GOT3 (cell line): Measurements from ENCODE around the gene TRIM17.

Experiments used
- DNase-seq: peaks from one replicate; lab custom pipeline; 2025; ENCODE audit warnings: mixed read lengths; lab: John Stamatoyannopoulos, UW

Gene TRIM17

GRCh38 chr1:228400692-228401454, 15.8 kb downstream of the TRIM17 start:
- no peak for DNase-seq

- DNase-seq, result no peak
Measured at GRCh38 chr1:228400237-228400651, 16.4 kb downstream of the TRIM17 start.

- DNase-seq, result no peak
Measured at GRCh38 chr1:228399531-228400236, 17.0 kb downstream of the TRIM17 start.

GRCh38 chr1:228398741-228399461, 17.8 kb downstream of the TRIM17 start:
- DNase-seq, result no peak

GRCh38 chr1:228397966-228398365, 18.7 kb downstream of the TRIM17 start:
- DNase-seq, result no peak

GRCh38 chr1:228396770-228397662, 19.6 kb downstream of the TRIM17 start:
- no peak for DNase-seq

- DNase-seq, result no peak
Measured at GRCh38 chr1:228394571-228395394, 21.9 kb downstream of the TRIM17 start.

GRCh38 chr1:228393811-228394570, 22.7 kb downstream of the TRIM17 start:
- DNase-seq, result no peak

GRCh38 chr1:228393268-228393701, 23.4 kb downstream of the TRIM17 start:
- peak; percentile 59 for DNase-seq

- no peak for DNase-seq
Measured at GRCh38 chr1:228392111-228392936, 24.3 kb downstream of the TRIM17 start.

GRCh38 chr1:228391411-228392020, 25.1 kb downstream of the TRIM17 start:
- no peak for DNase-seq

GRCh38 chr1:228390649-228391048, 26.0 kb downstream of the TRIM17 start:
- DNase-seq, result no peak

GRCh38 chr1:228387321-228387720, 29.3 kb downstream of the TRIM17 start:
- no peak for DNase-seq

GRCh38 chr1:228385232-228385631, 31.4 kb downstream of the TRIM17 start:
- no peak for DNase-seq

GRCh38 chr1:228383773-228384172, 32.9 kb downstream of the TRIM17 start:
- no peak for DNase-seq

GRCh38 chr1:228381356-228381755, 35.3 kb downstream of the TRIM17 start:
- no peak for DNase-seq

GRCh38 chr1:228379666-228380065, 37.0 kb downstream of the TRIM17 start:
- no peak for DNase-seq

GRCh38 chr1:228378873-228379460, 37.7 kb downstream of the TRIM17 start:
- no peak for DNase-seq
